ENCODE data around the gene B3GNT4.

The B3GNT4 gene

GRCh38 chr12:122205053-122205925, 1.8 kb downstream of the B3GNT4 start:
- Histone ChIP-seq H2AFZ (ENCODE audit: low read depth, low read length, severe bottlenecking) (no peak overlapping the region), H3K4me3 (ENCODE audit: insufficient read depth, low read length, poor library complexity, severe bottlenecking) (no peak overlapping the region), H3K36me3 (ENCODE audit: low read length) (peaks cover 9% of the 10 kb centered on the region; the same call in 1 of the 2 replicates), H3K9me2 (replicated peaks; ENCODE audit: insufficient read depth, low read length) (no peaks in the 10 kb centered on the region), H3K9ac (ENCODE audit: low read length) (no peak overlapping the region), H3F3A (ENCODE audit: insufficient read depth) (no peaks in the 10 kb centered on the region; the same call in 1 of the 2 replicates), H3K27me3 (ENCODE audit: low read length) (no peaks in the 10 kb centered on the region), H3K4me2 (ENCODE audit: low read depth, low read length, poor library complexity, severe bottlenecking) (no peak overlapping the region), H4K20me1 (ENCODE audit: low read depth, low read length) (no peaks in the 10 kb centered on the region), H3K79me2 (ENCODE audit: insufficient read depth, low read length) (no peaks in the 10 kb centered on the region), H3K27ac (ENCODE audit: low read depth, low read length) (no peak overlapping the region), H3K9me3 (ENCODE audit: insufficient read depth, low read length) (no peaks in the 10 kb centered on the region)
- TF ChIP-seq CTCF (IDR thresholded peaks at IDR 0.05; ENCODE audit: insufficient read depth, low read length, poor library complexity, severe bottlenecking) (no peak), EZH2phosphoT487 (conservative IDR thresholded peaks at IDR 0.05; ENCODE audit: low read length) (no peak)

GRCh38 chr12:122206111-122206881, 2.8 kb downstream of the B3GNT4 start:
- Histone ChIP-seq H3K4me3 (ENCODE audit: insufficient read depth, low read length, poor library complexity, severe bottlenecking) (no peak overlapping the region), H3K27ac (ENCODE audit: low read depth, low read length) (no peak overlapping the region), H3K9ac (ENCODE audit: low read length) (no peak overlapping the region), H3K79me2 (ENCODE audit: insufficient read depth, low read length) (no peaks in the 10 kb centered on the region), H3K27me3 (ENCODE audit: low read length) (no peaks in the 10 kb centered on the region), H3K36me3 (ENCODE audit: low read length) (peaks cover 9% of the 10 kb centered on the region; the same call in 1 of the 2 replicates), H3K9me2 (replicated peaks; ENCODE audit: insufficient read depth, low read length) (no peaks in the 10 kb centered on the region), H4K20me1 (ENCODE audit: low read depth, low read length) (no peaks in the 10 kb centered on the region), H3F3A (ENCODE audit: insufficient read depth) (no peaks in the 10 kb centered on the region; the same call in 1 of the 2 replicates), H3K9me3 (ENCODE audit: insufficient read depth, low read length) (no peaks in the 10 kb centered on the region), H3K4me2 (ENCODE audit: low read depth, low read length, poor library complexity, severe bottlenecking) (no peak overlapping the region), H2AFZ (ENCODE audit: low read depth, low read length, severe bottlenecking) (no peak overlapping the region)
- TF ChIP-seq CTCF (IDR thresholded peaks at IDR 0.05; ENCODE audit: insufficient read depth, low read length, poor library complexity, severe bottlenecking), result no peak
- TF ChIP-seq EZH2phosphoT487 (conservative IDR thresholded peaks at IDR 0.05; ENCODE audit: low read length), result no peak

- H4K20me1 ChIP-seq (ENCODE audit: low read depth, low read length), result no peaks in the 10 kb centered on the region
Observed at GRCh38 chr12:122206976-122207375, 3.5 kb downstream of the B3GNT4 start.

More at GRCh38 chr12:122206976-122207375, 3.5 kb downstream of the B3GNT4 start:
- H3K4me2 ChIP-seq (ENCODE audit: low read depth, low read length, poor library complexity, severe bottlenecking), result no peak overlapping the region
- TF ChIP-seq EZH2phosphoT487 (conservative IDR thresholded peaks at IDR 0.05; ENCODE audit: low read length), result no peak
- TF ChIP-seq CTCF (IDR thresholded peaks at IDR 0.05; ENCODE audit: insufficient read depth, low read length, poor library complexity, severe bottlenecking), result no peak
- H3K9ac ChIP-seq (ENCODE audit: low read length), result no peak overlapping the region
- no peaks in the 10 kb centered on the region for H3K9me2 ChIP-seq (replicated peaks; ENCODE audit: insufficient read depth, low read length)
- H3K27me3 ChIP-seq (ENCODE audit: low read length), result no peaks in the 10 kb centered on the region
- H2AFZ ChIP-seq (ENCODE audit: low read depth, low read length, severe bottlenecking), result no peak overlapping the region
- no peak overlapping the region for H3K4me3 ChIP-seq (ENCODE audit: insufficient read depth, low read length, poor library complexity, severe bottlenecking)
- H3K9me3 ChIP-seq (ENCODE audit: insufficient read depth, low read length), result no peaks in the 10 kb centered on the region
- H3F3A ChIP-seq (ENCODE audit: insufficient read depth), result no peaks in the 10 kb centered on the region; the same call in 1 of the 2 replicates
- H3K36me3 ChIP-seq (ENCODE audit: low read length), result peaks cover 13% of the 10 kb centered on the region; the same call in 1 of the 2 replicates
- H3K27ac ChIP-seq (ENCODE audit: low read depth, low read length), result no peak overlapping the region
- H3K79me2 ChIP-seq (ENCODE audit: insufficient read depth, low read length), result no peaks in the 10 kb centered on the region
